ENCODE data around the gene HEATR3.

HEATR3 gene

GRCh38 chr16:50065624-50066481 lies at the start of gene HEATR3:
TSS of gene HEATR3 (plus strand) at chr16:50065970. CDS start at chr16:50066132, 162 bp downstream.
- TF ChIP-seq CTCF (IDR thresholded peaks at IDR 0.05): no peak

DNA sequence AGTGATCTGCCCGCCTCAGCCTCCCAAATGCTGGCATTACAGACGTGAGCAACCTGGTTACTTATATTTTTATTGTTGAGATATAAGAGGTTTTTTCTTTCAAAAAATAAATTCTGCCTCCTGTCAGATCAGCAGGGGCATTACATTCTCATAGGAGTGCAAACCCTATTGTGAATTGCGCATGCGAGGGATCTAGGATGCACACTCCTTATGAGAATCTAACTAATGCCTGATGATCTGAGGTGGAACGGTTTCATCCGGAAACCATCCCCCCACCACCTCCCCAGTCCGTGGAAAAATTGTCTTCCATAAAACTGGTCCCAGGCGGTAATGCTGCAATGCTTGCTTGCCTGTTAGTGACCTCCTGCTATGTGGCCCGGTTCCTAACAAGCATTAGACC lies 48.2 kb upstream of the HEATR3 start:
- TF ChIP-seq CTCF (IDR thresholded peaks at IDR 0.05): no peak

- no peak for TF ChIP-seq CTCF (IDR thresholded peaks at IDR 0.05)
Measured at GRCh38 chr16:50021544-50021943, 44.2 kb upstream of the HEATR3 start.

- no peak for TF ChIP-seq CTCF (IDR thresholded peaks at IDR 0.05)
Measured at GRCh38 chr16:50023641-50024040, 42.1 kb upstream of the HEATR3 start.

DNA sequence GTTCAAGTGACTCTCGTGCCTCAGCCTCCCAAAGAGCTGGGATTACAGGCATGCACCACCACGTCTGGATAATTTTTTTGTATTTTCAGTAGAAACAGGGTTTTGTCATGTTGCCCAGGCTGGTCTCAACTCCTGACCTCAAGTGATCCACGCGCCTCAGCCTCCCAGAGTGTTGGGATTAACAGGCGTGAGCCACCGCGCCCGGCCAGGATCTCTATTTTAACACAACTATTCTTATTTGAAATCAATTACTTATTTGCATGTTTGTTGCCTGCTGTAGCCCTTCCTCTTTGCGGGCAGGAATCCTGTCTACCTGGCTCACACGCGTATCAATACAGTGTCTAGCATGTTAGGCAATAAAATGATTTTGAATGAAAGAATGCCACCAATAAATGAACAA lies 41.6 kb upstream of the HEATR3 start:
- TF ChIP-seq CTCF (IDR thresholded peaks at IDR 0.05): no peak

DNA sequence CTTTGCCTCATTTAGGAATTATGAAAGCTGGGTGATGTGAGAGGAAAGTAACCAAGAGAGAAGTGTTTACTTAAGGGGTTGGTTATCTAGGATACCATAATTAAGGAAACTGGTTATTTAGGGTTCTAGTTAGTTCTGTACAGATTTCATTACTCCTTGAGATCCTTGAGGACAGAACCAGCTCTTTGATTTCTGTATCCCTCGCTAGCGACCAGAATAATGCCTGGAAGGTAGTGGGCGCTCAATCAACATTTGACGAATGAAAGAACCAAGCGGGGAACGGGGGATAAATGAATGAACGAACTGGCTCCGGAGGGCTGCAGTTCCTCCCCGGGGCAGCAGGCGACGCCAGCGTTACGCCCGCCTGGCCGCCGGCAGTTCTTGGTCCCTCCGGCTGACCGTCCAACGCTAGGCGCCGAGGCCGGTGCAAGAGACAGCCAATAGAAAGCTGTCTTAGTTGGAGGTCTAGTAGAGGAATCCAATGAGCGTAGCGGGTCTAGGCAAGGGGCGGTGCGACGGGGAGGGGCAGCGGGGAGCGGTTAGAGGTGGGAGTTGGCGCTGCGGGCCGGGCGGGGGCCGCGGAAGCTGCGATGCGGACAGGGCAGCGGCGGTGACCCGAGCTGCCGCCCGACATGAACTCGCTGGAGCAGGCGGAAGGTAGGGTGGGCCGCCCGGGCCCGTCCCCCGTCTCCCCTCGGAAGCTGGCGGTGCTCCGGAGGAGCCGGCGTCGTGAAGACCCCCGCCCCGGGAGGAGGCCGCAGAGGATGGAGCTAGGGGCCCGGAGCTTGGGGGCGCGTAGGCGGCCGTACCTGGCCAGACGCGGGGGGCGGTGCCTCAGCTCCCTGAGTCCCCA lies 40.9 kb upstream of the HEATR3 start, which contains the start of gene CNEP1R1:
CNEP1R1 (plus strand) TSS at position 542 of the 853 bp plus-strand sequence; CDS start at position 633, 91 bp downstream.
- peak; percentile 100 for TF ChIP-seq CTCF (IDR thresholded peaks at IDR 0.05)

DNA sequence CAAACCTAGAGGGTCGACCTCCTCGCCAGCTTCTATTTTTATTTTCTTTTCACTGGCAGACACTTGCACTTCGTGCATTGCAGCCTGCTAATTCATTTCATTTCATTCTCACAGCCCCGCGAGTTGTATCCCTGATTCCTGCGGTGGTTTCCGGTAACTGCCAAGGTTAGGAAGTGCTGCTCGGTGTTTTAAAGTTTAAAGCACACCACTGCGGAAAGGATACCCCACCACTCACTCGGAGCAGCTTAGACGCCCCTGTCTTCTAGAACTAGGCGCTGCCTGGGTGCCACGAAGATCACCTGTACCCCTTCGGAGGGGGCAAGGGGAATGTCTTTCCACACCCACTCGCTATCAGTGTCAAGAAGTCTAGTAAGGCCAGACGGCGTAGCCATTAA lies 40.2 kb upstream of the HEATR3 start:
- TF ChIP-seq CTCF (IDR thresholded peaks at IDR 0.05): no peak

All from LNCAP (cell line).